CD1c-positive myeloid dendritic cell (primary cell): ENCODE measurements around the gene MT1A.
A peak's percentile ranks its signal among the peaks of the same experiment; 100 is the strongest.
"Not testable (repeated sequence)": the region's sequence is repeated elsewhere in the genome, so short reads cannot be mapped to it uniquely, and the experiment has no call there.

Source experiments
- DNase-seq: peaks from one replicate; pipeline ENCODE4 v3.0.0-alpha.2; 2016; ENCODE audit errors: extremely low spot score

Gene MT1A

GRCh38 chr16:56610017-56610608 is 28.4 kb upstream of the MT1A start:
- peak; percentile 93 for DNase-seq

- no peak for DNase-seq
Observed at GRCh38 chr16:56610609-56611111, 27.8 kb upstream of the MT1A start.

- DNase-seq = no peak
Observed at GRCh38 chr16:56611281-56611833, 27.1 kb upstream of the MT1A start.

GRCh38 chr16:56613706-56614105 is 24.8 kb upstream of the MT1A start:
- no peak for DNase-seq

GRCh38 chr16:56614549-56614991 is 23.9 kb upstream of the MT1A start:
- no peak for DNase-seq

- DNase-seq = no peak
Observed at GRCh38 chr16:56615353-56615752, 23.1 kb upstream of the MT1A start.

GRCh38 chr16:56616608-56617211 is 21.8 kb upstream of the MT1A start:
- DNase-seq = no peak

- peak; percentile 39 for DNase-seq
Observed at GRCh38 chr16:56617212-56618085, 21.0 kb upstream of the MT1A start.

- DNase-seq = no peak
Observed at GRCh38 chr16:56618138-56618537, 20.3 kb upstream of the MT1A start.

GRCh38 chr16:56620339-56620897 is 18.0 kb upstream of the MT1A start:
- no peak for DNase-seq

- DNase-seq = not testable (repeated sequence)
Observed at GRCh38 chr16:56621665-56622445, 16.6 kb upstream of the MT1A start.

GRCh38 chr16:56623184-56623583 is 15.3 kb upstream of the MT1A start:
- DNase-seq = not testable (repeated sequence)

GRCh38 chr16:56623637-56624036 is 14.8 kb upstream of the MT1A start:
- DNase-seq = no peak

GRCh38 chr16:56625140-56625942 is 13.1 kb upstream of the MT1A start, which contains the start of gene MT1E:
MT1E (plus strand) TSS chr16:56625781; CDS start chr16:56625852, 71 bp downstream.
- DNase-seq = peak; percentile 60

- DNase-seq = no peak
Observed at GRCh38 chr16:56625943-56626654, 12.4 kb upstream of the MT1A start.

- DNase-seq = no peak
Observed at GRCh38 chr16:56626685-56627084, 11.8 kb upstream of the MT1A start.

GRCh38 chr16:56628486-56629350 is 9.7 kb upstream of the MT1A start:
- no peak for DNase-seq

- DNase-seq = no peak
Observed at GRCh38 chr16:56629531-56629930, 8.9 kb upstream of the MT1A start.

GRCh38 chr16:56630134-56630533 is 8.3 kb upstream of the MT1A start:
- peak; percentile 22 for DNase-seq
